Measurements from ENCODE around the gene SEZ6.
A peak's percentile ranks its signal among the peaks of the same experiment; 100 is the strongest.

The SEZ6 gene, protein sequence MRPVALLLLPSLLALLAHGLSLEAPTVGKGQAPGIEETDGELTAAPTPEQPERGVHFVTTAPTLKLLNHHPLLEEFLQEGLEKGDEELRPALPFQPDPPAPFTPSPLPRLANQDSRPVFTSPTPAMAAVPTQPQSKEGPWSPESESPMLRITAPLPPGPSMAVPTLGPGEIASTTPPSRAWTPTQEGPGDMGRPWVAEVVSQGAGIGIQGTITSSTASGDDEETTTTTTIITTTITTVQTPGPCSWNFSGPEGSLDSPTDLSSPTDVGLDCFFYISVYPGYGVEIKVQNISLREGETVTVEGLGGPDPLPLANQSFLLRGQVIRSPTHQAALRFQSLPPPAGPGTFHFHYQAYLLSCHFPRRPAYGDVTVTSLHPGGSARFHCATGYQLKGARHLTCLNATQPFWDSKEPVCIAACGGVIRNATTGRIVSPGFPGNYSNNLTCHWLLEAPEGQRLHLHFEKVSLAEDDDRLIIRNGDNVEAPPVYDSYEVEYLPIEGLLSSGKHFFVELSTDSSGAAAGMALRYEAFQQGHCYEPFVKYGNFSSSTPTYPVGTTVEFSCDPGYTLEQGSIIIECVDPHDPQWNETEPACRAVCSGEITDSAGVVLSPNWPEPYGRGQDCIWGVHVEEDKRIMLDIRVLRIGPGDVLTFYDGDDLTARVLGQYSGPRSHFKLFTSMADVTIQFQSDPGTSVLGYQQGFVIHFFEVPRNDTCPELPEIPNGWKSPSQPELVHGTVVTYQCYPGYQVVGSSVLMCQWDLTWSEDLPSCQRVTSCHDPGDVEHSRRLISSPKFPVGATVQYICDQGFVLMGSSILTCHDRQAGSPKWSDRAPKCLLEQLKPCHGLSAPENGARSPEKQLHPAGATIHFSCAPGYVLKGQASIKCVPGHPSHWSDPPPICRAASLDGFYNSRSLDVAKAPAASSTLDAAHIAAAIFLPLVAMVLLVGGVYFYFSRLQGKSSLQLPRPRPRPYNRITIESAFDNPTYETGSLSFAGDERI

DNA sequence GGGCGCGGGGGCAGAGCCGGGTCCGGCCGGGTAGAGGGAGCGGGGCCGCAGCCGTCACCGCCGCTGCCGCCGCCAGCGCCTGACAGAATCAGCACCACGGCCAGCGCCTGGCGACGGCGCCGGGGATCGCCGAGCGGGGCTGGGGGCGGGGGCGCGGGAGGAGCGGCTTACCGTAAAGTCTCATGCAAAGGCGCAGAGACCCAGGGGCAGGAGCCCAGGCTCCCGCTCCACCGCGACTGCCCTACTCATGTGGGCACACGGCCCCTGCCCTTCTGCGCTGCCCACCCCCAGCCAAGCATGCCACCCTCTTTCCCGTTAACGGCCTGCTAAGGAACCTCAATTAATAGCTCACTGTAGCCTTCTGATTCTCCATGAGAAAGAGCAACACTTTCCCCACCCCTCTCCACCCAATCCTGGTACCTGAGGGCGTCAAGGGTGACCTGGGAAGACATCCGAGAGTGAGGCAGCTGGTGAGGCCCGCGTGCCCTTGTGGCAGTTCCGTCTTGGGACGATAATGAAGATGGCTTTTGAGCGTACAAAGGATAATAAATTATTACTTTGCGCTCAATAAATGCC is at the start of gene SEZ6:
Gene SEZ6 (minus strand): TSS at position 98 of the 576 bp plus-strand sequence. CDS start 164 bp downstream, outside the sequence.
- DNase-seq (ENCODE audit: low spot score), result peak; percentile 92

DNA sequence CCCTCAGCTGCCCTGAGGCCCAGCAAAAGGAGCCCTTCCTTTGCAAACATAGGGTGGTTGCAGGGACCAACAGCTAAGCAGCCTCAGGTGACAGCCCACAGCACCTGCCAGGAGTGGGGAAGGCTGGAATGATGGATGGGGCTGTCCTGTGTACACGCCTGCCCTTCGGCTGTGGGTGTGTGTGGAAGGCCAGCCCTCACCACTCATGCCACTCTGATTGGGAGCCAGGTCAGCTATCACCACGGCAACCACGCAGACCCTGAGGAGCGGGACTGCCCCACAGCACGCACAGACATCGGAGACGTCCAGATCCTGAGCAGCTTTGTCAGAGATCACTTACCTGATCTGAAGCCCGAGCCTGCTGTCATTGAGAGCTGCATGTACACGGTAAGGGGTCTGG is 49.0 kb upstream of the SEZ6 start:
- DNase-seq (ENCODE audit: low spot score), result no peak

DNA sequence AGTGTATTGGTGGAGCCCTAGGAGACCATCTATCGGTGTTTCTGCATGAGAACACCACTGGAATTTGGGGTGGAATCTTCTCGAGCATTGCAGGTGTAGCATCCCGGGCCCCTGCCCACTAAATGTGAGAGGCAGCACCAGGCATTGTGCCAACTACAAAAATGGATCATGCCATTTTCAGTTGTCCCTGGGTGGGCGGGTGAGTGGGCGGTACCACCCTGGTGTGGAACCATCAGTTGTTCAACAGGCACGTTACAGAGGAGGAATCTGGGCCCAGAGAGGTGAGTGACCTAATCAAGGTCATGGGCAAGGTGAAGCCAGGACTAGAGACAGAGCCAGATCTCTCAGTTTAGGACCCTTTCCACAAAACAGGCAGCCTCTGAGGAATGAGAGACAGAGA is 45.9 kb upstream of the SEZ6 start:
- no peak for DNase-seq (ENCODE audit: low spot score)

DNA sequence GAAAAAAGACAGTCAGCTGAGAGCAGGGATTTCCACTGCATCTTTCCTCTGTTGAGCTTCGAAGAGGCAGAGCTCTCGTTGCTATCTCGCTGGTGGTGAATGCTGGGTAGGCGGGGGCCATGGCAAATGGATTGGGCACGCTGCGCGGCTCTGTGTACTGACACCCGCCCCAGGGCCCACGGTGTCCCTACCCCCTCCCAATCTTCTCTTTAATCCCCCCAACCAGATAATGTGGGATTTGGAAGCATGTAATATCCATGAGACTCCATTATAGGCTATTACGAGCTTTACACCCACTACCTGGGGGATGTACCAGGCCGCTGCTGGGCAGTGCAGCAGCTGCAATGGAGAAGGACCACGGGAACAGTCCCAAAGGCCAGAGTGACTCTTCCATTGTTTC is 45.4 kb upstream of the SEZ6 start:
- no peak for DNase-seq (ENCODE audit: low spot score)

DNA sequence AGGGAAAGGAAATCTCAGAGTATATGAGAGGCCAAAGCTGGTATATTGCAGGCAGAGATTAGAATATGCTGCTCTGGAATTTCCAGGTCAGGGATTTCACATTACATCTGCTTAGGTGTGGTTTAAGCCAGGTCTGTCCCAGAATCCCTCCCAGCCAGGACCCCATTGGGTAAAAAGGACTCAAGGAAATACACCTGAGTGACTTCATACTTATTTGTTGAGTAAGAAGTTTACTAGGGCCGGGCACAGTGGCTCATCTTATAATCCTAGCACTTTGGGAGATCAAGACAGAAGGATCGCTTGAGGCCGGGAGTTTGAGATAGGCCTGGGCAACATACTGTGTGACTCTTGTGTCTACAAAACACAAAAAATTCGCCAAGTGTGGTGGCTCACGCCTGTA is 44.3 kb upstream of the SEZ6 start:
- DNase-seq (ENCODE audit: low spot score), result no peak

DNA sequence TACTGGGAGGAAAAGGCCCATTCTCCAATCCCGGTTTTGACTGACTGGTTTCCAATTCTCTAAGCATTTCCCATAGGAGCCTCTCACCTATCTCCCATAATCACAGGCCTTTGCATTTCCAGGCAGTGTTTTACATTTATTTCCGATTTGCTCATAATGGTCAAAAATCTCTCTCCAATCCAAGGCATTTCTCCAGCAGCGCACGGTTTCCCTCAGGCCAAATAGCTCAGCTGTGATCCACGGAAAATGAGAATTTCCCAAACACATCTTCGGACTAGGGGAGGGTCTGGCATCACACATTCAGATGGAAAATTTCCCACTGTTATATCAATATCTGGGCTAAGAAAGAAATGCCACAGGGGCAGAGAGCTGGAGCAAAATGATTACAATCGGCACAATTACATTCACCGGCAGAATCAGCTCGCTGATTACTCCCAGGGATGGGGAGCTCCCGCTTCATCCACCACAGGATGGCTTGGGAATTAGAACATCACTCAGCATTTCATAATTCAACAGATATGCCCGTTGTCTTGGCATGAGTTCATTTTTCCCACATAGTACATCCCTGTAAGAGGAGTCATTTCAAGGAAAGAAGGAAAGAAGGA is 43.8 kb upstream of the SEZ6 start:
- no peak for DNase-seq (ENCODE audit: low spot score)

DNA sequence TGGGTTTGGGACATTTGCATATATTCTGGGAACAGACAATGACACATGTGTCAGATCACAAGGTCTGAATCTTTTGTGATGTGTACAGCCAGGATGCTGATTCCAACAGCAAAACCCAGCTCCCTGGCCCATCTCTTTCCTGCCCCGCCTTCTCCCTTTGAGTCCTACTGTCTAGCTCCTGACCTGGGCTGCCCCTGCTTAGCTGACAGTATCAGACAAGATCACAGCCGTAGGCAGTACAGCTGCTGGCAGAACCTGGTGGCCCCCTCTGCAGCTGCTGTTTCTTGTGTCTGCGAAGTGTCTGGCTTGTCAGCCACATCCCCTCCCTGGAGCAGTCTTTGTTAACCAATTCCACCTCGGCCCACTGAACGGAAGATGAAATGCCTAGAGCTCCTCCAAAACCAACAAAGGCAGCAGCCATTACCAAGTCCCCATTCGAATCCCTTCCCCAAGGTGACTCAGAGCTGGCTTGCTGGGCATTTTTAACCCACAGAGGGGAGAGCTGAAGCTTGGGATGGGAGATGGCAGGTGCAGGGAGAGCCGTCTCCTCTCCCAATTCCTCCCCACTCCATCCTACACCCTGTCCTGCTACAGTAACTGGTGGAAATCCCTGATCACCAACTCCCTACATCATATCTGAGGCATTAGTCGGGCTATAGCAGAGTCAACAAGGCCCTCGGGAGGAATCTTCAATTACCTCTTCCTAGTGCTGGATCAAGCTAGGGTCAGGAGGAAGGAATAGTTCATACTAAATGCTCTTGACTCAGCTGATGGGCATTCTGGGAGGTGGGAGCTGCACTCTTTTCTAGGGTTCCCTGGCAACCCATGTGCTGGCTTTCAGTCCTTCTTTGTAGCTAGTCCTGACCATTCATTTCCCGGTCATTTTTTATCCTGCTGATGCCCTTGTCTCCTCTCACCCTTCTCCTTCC is 42.9 kb upstream of the SEZ6 start:
- no peak for DNase-seq (ENCODE audit: low spot score)

DNA sequence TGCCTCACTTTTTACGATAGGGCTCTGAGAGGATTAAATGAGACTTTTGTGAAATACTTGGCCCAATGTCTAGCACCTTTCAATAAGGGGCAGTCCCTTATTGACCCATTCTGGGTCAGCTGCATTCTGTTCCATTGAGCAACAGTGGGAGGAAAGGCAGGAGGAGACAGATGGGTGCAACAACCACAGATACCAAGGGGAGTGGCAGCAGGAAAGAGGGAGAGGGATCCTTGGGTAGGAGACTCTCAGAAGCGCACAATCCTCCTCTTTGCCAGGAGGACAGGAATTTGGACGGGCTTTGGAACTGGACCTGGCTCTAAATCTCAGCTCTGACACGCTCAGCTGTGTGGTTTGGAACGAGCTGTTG is 40.6 kb upstream of the SEZ6 start:
- peak; percentile 45 for DNase-seq (ENCODE audit: low spot score)

DNA sequence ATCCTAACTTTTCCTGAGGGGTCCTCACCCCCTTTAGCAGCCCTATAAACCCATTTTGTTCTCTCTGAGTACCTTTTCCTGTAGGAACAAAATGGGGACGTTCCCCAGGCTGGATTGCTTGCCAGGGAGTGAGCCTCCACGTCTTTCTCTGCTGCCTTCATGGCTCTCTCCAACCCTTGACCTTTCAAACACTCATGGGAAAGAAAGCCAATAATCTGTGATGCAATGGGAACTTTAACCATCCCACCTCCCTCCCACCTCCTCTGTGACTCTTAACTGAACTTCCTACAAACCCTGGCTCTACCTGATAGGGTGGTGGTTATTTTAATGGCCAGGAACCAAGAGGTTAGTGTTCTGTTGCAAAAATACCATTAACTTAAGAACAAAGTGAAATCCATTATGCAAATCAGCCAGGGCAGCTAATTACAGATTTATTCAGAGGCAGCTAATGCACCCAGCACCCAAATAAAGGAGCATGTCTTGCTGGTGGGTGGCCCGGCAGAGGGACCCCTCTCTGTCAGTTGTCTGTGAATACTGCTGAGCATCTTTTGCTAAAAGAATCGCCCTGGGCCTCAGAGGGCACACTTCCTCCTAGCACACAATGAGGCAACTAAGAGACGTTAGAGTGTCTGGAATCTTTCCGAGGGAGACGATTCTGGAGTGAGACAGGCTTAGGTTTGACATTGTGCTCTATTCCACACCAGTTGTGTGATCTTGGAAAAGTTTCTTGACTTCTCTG is 40.1 kb upstream of the SEZ6 start:
- DNase-seq (ENCODE audit: low spot score), result no peak

DNA sequence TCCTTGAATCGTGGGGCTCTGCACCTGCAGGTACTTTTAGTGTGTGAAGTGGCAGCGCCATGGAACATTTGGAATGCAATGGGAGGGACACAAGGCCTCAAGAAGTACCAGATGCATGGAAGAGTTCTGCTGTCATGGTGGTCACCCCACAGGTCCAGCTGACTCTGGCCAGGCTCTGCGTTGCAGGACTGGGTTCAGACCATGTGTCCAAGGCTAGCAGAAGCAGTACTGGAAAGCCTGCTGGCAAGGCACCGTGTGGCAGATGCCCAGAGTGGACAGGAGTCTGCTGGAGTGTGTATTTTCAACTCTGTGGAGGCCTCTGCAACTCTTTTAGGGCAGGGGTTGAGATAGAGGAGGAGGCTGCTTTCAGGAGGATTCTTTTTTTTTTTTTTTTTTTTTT is 39.2 kb upstream of the SEZ6 start:
- DNase-seq (ENCODE audit: low spot score), result no peak

DNA sequence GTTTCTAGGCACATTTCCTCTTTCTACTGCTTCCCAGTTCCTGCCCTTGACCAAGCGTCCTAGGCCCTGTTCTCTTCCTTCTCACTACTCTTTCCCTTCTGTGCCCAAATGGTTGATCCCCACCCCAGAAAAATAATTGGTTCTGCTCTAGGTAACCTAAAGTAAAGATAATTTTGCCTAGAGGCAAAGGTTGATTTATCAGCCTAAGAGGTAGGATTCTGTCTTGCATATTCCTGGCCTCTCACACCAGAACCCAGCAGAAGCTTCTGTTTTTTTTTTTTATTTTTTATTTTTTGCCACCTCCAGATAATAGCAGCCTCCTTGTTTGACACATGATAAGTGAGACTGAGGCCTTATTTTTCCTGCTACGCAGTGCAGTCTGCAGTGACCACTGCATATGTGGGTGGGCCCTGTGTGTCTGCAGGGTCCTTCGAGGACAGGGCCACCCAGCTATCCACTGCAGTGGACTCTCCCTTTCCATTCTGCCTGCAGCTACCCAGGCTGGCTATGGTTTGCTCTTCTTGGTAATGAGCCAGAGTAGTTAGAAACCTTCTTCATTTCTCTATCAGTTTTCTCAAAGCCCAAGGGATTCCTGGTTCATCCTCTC is 37.8 kb upstream of the SEZ6 start:
- DNase-seq (ENCODE audit: low spot score), result no peak

DNA sequence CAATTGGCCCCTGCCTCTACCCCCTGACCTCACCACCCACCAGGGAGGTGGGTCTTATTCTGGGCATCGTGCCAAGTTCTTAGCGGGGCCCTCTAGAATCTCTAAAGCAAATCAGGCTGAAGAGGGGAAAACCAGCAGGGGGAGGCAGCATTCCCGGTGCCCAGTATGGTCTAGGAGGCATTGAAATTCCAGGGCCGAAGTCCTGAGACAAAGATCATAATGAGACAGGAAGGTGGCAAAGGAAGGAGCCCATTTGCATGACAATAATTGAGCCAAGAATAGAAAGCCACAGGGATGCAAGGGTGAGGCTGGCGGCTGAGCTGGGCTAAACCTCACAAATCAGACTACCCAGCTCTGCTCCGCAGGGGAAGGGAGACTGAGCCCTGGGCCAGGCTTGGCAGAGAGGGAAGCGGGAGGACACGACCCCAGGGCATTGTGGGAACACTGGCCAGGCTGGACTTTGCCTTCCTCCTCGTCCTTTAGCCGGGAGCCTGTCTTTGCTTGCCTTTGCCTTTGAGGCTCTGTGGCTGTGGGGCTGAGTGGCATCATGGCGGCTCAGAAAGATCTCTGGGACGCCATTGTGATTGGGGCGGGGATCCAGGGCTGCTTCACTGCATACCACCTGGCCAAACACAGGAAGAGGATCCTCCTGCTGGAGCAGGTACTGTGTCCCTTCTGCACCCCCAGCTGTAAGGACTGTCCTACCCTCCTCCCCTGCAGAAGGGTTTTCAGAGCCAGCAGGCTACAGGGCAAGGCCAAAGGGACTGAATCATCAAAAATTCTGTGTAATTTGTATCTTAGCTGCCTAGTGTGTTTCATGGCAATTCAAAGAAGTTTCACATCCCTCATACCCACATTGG is 37.1 kb upstream of the SEZ6 start, which contains the start of gene PIPOX:
Gene PIPOX (plus strand): TSS at position 463 of the 860 bp plus-strand sequence. CDS start 85 bp downstream, at position 548.
- no peak for DNase-seq (ENCODE audit: low spot score)

DNA sequence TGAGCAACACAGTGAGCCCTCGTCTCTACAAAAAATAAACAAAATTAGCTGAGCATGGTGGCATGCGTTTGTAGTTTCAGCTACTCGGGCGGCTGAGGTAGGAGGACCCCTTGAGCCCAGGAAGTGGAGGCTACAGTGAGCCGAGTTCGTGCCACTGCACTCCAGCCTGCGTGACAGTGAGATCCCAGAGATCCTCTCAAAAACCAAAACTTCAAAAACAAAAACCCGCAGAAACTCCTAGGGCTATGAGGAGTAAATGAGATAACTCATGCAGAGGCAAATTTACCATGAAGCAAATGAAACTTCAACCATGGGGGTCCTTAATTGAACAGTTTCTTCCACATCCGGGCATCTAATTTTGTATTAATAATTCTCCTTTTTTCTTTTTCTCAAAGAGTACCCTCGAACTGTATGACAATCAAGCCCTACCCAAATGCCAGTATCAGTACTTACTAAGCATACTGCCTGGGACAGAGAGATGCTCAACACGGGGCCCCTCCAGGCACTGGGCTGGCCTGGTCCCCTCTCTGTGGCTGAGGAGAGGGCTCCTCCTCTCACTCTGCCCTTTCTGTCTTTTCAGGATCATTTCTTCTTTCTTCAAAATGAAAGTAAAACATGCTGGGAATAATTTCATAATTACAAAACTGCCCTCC is 36.3 kb upstream of the SEZ6 start:
- no peak for DNase-seq (ENCODE audit: low spot score)

DNA sequence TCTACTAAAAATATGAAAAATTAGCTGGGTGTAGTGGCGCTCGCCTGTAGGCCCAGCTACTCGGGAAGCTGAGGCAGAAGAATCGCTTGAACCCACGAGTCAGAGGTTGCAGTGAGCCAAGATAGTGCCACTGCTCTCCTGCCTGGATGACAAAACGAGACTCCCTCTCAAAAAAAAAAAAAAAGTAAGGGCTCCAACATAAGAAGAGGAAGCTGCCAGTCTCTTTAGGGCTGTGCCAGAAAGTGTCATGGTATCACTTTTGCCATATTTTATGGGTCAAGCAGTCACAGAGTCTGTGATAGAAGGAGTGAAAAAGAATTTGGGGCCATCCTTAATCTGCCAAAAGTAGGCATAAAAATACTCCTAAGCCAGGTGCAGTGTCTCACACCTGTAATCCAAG is 35.7 kb upstream of the SEZ6 start:
- DNase-seq (ENCODE audit: low spot score), result no peak

DNA sequence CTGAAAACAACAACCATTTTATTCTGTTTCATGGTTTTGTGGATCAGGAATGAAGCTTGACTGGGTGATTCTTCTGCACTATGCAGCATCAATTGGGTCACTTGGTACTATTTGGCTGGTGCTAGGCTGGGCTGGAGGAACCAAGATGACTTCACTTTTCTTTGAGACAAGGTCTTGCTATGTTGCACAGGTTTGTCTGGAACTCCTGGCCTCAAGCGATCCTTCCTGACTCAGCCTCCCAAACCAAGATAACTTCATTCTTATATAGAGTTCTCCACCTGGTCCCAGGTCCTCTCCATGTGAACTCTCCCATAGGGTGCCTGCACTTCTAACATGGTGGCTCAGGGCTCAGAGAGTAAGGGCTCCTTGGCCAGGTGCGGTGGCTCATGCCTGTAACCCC is 35.3 kb upstream of the SEZ6 start:
- DNase-seq (ENCODE audit: low spot score), result no peak

DNA sequence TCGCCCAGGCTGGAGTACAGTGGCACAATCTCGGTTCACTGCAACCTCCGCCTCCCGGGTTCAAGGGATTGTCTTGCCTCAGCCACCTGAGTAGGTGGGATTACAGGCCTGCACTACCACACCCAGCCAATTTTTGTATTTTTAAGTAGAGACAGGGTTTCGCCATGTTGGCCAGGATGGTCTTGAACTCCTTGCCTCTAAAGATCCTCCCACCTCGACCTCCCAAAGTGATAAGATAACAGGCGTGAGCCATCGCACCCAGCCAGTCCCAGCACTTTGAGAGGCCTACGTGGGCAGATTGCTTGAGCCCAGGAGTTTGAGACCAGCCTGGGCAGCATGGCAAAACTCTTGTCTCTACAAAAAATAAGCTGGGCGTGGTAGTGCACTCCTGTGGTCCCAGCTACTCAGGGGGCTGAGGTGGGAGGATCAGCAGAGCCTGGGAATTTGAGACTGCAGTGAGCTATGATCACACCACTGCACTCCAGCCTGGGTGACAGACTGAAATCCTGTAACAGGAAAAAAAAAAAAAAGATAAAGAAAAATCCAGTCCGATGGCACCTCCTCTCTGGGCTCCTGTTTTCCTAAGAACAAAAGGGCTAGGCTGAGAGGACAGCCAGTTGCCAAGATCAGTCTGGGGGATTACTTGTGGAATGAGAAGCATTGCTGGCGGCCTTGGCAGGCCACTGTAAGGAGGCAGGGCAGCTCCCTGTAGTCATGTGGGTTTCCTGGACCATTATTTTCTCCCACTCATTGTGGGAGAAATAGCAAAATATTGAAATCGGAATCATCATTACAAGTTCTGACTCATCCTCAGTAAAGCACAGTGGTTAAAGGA is 34.1 kb upstream of the SEZ6 start:
- peak; percentile 86 for DNase-seq (ENCODE audit: low spot score)

DNA sequence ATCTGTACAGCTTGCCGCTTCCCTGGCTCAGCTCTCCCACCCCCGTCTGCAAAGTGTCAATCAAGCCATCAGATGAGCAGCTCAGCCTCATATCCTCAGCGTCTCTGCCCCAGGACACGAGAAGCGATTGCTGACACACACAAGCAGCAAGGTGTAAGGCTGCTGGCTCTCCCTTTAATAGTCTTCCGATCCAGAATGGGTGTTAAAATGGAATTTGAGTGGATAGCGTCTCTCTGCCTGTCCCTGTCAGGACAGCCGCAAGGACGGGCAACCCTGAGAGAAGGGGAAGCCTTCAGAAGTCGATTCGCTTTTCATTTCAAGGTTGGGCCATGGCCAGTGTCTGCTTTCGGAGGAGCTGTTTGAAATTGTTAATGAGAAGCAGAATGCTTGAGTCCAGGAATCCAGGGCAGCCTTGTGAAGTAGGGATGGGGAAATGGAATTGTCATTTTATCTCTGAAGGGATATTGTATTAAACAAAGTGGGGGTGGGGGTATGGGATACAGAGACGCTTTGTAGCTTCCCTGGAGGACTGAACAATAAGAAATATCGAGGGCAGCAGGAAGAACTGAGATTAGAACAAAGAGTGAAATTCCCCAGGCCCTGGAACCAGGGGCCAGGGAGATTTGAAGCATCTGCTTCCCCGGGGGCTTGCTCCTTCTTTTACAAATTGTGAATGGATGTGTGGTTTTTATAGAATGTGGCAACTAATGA is 32.4 kb upstream of the SEZ6 start:
- DNase-seq (ENCODE audit: low spot score), result no peak

All from GM03348 (cell line).